ENCODE data around the gene SEMA3C. TPM values are rescaled to one million over a fixed set of nuclear protein-coding genes. Genes with fewer than 3 reads are reported as not detected.

The SEMA3C gene
- total and polyA plus RNA-seq, 5 donors from 2014 or later = 1.2 TPM; not detected in 4

DNA sequence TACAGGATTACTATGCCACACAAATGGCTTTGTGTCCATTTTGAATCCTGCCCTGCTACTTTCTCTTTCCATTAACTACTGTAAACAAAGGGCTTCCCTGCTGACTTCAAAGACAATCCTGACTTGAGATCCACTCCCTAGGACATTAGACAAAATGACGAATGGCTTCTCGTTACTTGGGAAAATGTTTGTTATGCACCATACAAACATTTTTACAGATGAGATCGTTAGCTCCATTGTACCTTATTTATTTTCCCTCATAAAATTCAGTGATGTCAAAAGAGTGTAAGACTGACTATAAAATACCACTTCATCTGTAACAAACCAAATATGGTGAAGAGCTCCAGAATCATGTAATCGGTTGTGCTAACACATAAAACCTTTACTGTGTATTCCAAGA is 158.6 kb downstream of the SEMA3C start:
- no peak overlapping the region for H3K4me3 ChIP-seq (ENCODE audit: low read depth, low read length)
- no peak for DNase-seq
- H3K4me3 Mint-ChIP-seq = no peak overlapping the region
- no peak overlapping the region for H3K27ac ChIP-seq (ENCODE audit: insufficient read depth, low read length, poor library complexity, severe bottlenecking)
- ATAC-seq (ENCODE audit: low read depth in 2 of 2) = no peak
- no peaks in the 10 kb centered on the region for H3K36me3 ChIP-seq (ENCODE audit: control insufficient read depth, insufficient read depth, low read length)
- no peaks in the 10 kb centered on the region for H3K36me3 Mint-ChIP-seq
- no peaks in the 10 kb centered on the region for H3K4me1 ChIP-seq (ENCODE audit: control insufficient read depth, insufficient read depth, low read length, poor library complexity, severe bottlenecking)
- no peaks in the 10 kb centered on the region for H3K4me1 Mint-ChIP-seq
- no peaks in the 10 kb centered on the region for H3K27me3 Mint-ChIP-seq
- H3K27me3 ChIP-seq (ENCODE audit: control insufficient read depth, insufficient read depth, low read length) = no peaks in the 10 kb centered on the region
- no peak overlapping the region for H3K27ac Mint-ChIP-seq
- peaks cover 0 to 11% (median 4%) of the 10 kb centered on the region in 7 donors for H3K9me3 Mint-ChIP-seq
- H3K9me3 ChIP-seq (ENCODE audit: control insufficient read depth in 2 of 2, low read length in 2 of 2) = peaks cover 0 to 5% of the 10 kb centered on the region in 2 experiments

GRCh38 chr7:80752954-80753690 is 165.7 kb downstream of the SEMA3C start:
- ATAC-seq (ENCODE audit: low read depth in 2 of 2) (no peak), DNase-seq (no peak)
- Histone ChIP-seq H3K36me3 (ENCODE audit: control insufficient read depth, insufficient read depth, low read length) (no peaks in the 10 kb centered on the region), H3K27me3 (ENCODE audit: control insufficient read depth, insufficient read depth, low read length) (no peaks in the 10 kb centered on the region), H3K4me1 (ENCODE audit: control insufficient read depth, insufficient read depth, low read length, poor library complexity, severe bottlenecking) (no peaks in the 10 kb centered on the region), H3K4me3 (ENCODE audit: low read depth, low read length) (no peak overlapping the region), H3K27ac (ENCODE audit: insufficient read depth, low read length, poor library complexity, severe bottlenecking) (no peak overlapping the region), H3K9me3 (ENCODE audit: control insufficient read depth in 2 of 2, low read length in 2 of 2) (peaks cover 0 to 5% of the 10 kb centered on the region in 2 experiments)
- H3K9me3 Mint-ChIP-seq = peaks cover 2 to 17% (median 6%) of the 10 kb centered on the region in 7 donors
- H3K27me3 Mint-ChIP-seq = no peaks in the 10 kb centered on the region
- H3K36me3 Mint-ChIP-seq = no peaks in the 10 kb centered on the region
- no peak overlapping the region for H3K4me3 Mint-ChIP-seq
- H3K27ac Mint-ChIP-seq = no peak overlapping the region
- no peaks in the 10 kb centered on the region for H3K4me1 Mint-ChIP-seq

DNA sequence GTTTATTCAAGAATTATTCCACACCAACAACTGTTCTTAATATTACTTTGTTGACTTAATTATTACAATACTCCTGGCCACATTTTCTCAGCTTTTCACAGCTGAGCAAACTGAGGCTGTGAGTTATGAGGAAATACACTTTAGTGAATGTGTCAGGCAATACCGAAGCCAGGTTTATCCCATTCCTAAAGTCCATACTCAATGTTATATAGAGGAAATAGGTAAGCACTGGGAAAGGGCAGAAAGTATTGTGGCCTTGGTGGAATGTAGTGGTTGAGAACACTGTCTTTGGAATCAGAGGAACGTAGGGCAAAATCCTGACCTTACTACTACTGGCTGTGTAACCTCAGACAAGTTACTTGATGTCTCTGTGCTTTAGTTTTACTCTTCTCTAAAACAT is 169.6 kb downstream of the SEMA3C start:
- Mint-ChIP-seq H3K4me1 (no peaks in the 10 kb centered on the region), H3K27ac (no peak overlapping the region), H3K27me3 (no peaks in the 10 kb centered on the region), H3K9me3 (peaks cover 2 to 8% (median 3%) of the 10 kb centered on the region in 7 donors), H3K4me3 (no peak overlapping the region), H3K36me3 (no peaks in the 10 kb centered on the region)
- DNase-seq (no peak), ATAC-seq (ENCODE audit: low read depth in 2 of 2) (no peak)
- Histone ChIP-seq H3K36me3 (ENCODE audit: control insufficient read depth, insufficient read depth, low read length) (no peaks in the 10 kb centered on the region), H3K4me1 (ENCODE audit: control insufficient read depth, insufficient read depth, low read length, poor library complexity, severe bottlenecking) (no peaks in the 10 kb centered on the region), H3K9me3 (ENCODE audit: control insufficient read depth in 2 of 2, low read length in 2 of 2) (no peaks in the 10 kb centered on the region), H3K27me3 (ENCODE audit: control insufficient read depth, insufficient read depth, low read length) (no peaks in the 10 kb centered on the region), H3K27ac (ENCODE audit: insufficient read depth, low read length, poor library complexity, severe bottlenecking) (no peak overlapping the region), H3K4me3 (ENCODE audit: low read depth, low read length) (no peak overlapping the region)

- H3K4me3 Mint-ChIP-seq = no peak overlapping the region
- ATAC-seq (ENCODE audit: low read depth in 2 of 2) (no peak), DNase-seq (no peak)
- H3K27me3 ChIP-seq (ENCODE audit: control insufficient read depth, insufficient read depth, low read length) = no peaks in the 10 kb centered on the region
- no peak overlapping the region for H3K4me3 ChIP-seq (ENCODE audit: low read depth, low read length)
- H3K27ac ChIP-seq (ENCODE audit: insufficient read depth, low read length, poor library complexity, severe bottlenecking) = no peak overlapping the region
- peaks cover 2 to 8% (median 3%) of the 10 kb centered on the region in 7 donors for H3K9me3 Mint-ChIP-seq
- no peaks in the 10 kb centered on the region for H3K4me1 ChIP-seq (ENCODE audit: control insufficient read depth, insufficient read depth, low read length, poor library complexity, severe bottlenecking)
- H3K36me3 ChIP-seq (ENCODE audit: control insufficient read depth, insufficient read depth, low read length) = no peaks in the 10 kb centered on the region
- H3K27me3 Mint-ChIP-seq = no peaks in the 10 kb centered on the region
- H3K36me3 Mint-ChIP-seq = no peaks in the 10 kb centered on the region
- no peaks in the 10 kb centered on the region for H3K9me3 ChIP-seq (ENCODE audit: control insufficient read depth in 2 of 2, low read length in 2 of 2)
- H3K4me1 Mint-ChIP-seq = no peaks in the 10 kb centered on the region
- H3K27ac Mint-ChIP-seq = no peak overlapping the region
Measured at GRCh38 chr7:80748363-80749042, 170.3 kb downstream of the SEMA3C start.

DNA sequence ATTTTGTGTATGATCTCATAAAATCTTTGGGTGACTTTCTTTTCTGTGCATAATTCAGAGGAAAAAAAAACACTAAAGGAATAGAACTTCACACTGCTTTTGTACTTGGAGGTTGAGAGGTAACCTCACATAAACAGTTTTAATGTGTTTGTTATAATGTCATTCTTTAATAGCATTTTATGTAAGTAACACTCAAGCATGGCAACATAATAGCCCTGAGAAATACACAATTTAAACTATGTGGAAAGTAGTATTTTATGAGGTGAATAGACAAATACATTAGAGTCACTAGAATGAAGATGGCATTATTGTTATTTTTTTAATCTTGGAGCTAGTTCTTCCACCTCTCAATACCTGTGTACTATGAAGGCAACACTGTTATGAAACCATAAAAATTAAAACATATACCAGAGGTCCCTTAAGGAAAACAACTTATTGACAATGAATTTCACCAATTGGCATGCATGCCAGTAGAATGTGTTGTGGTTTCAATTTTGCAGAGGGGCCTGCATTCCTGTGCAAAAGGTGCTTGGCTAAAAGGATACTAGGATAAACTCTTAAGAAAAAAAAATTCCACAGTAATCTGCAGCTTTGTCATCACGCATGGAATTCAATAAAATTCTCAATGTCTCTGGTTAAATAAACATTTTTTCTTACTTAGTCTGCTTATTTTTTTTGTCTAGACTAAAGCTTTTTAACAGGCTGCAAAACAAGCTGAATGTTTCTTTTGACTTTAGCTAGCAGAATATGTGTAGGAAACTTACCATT is 177.9 kb downstream of the SEMA3C start:
- ATAC-seq (ENCODE audit: low read depth in 2 of 2) = no peak
- no peaks in the 10 kb centered on the region for H3K36me3 Mint-ChIP-seq
- Histone ChIP-seq H3K4me3 (ENCODE audit: low read depth, low read length) (no peak overlapping the region), H3K4me1 (ENCODE audit: control insufficient read depth, insufficient read depth, low read length, poor library complexity, severe bottlenecking) (no peaks in the 10 kb centered on the region), H3K9me3 (ENCODE audit: control insufficient read depth in 2 of 2, low read length in 2 of 2) (no peaks in the 10 kb centered on the region), H3K36me3 (ENCODE audit: control insufficient read depth, insufficient read depth, low read length) (no peaks in the 10 kb centered on the region), H3K27me3 (ENCODE audit: control insufficient read depth, insufficient read depth, low read length) (no peaks in the 10 kb centered on the region), H3K27ac (ENCODE audit: insufficient read depth, low read length, poor library complexity, severe bottlenecking) (no peak overlapping the region)
- H3K9me3 Mint-ChIP-seq = peaks cover 0 to 8% (median under 1%) of the 10 kb centered on the region in 7 donors
- H3K27me3 Mint-ChIP-seq = no peaks in the 10 kb centered on the region
- H3K4me3 Mint-ChIP-seq = no peak overlapping the region
- no peak for DNase-seq
- no peaks in the 10 kb centered on the region for H3K4me1 Mint-ChIP-seq
- no peak overlapping the region for H3K27ac Mint-ChIP-seq

DNA sequence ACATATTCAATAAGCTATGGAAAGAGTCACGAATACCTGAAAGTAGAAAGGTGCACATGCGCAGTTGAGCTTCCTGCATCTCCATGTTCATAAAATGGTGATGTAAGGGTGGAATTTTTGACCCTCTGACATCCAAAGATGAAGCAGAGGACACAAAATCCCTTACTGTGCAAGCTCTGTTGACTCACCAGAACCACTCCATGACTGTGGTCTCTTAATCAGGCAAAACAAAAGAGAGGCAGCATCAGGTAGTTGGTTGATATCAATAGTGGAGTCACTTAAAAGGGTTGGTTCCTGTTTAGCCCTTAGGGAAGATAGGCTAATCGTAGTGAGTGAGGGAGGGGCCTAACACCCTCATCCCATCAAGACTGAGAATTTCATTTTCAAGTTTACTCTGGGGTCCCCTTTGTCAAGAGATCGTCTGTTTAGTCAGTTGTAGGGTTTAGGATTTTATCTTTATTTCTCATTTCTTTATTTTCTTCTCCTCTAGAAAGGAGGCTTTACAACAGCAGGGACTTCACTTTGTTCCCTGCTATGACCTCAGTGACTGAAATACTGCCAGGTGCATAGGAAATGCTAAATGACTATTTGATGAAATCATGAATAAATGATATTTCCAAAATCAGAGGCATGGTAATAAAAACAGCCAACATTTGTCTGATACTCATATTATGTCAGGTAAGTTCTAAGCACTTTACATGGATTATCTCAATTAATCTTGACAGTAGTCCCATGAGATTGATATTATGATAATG is 182.3 kb downstream of the SEMA3C start:
- Histone ChIP-seq H3K27ac (ENCODE audit: insufficient read depth, low read length, poor library complexity, severe bottlenecking) (no peak overlapping the region), H3K4me3 (ENCODE audit: low read depth, low read length) (no peak overlapping the region), H3K9me3 (ENCODE audit: control insufficient read depth in 2 of 2, low read length in 2 of 2) (peaks cover 0 to 2% of the 10 kb centered on the region in 2 experiments), H3K36me3 (ENCODE audit: control insufficient read depth, insufficient read depth, low read length) (no peaks in the 10 kb centered on the region), H3K27me3 (ENCODE audit: control insufficient read depth, insufficient read depth, low read length) (no peaks in the 10 kb centered on the region), H3K4me1 (ENCODE audit: control insufficient read depth, insufficient read depth, low read length, poor library complexity, severe bottlenecking) (no peaks in the 10 kb centered on the region)
- H3K4me3 Mint-ChIP-seq = no peak overlapping the region
- no peak overlapping the region for H3K27ac Mint-ChIP-seq
- ATAC-seq (ENCODE audit: low read depth in 2 of 2) = no peak
- DNase-seq = no peak
- no peaks in the 10 kb centered on the region for H3K27me3 Mint-ChIP-seq
- peaks cover 2 to 21% (median 7%) of the 10 kb centered on the region in 7 donors for H3K9me3 Mint-ChIP-seq
- H3K36me3 Mint-ChIP-seq = no peaks in the 10 kb centered on the region
- H3K4me1 Mint-ChIP-seq = no peaks in the 10 kb centered on the region

DNA sequence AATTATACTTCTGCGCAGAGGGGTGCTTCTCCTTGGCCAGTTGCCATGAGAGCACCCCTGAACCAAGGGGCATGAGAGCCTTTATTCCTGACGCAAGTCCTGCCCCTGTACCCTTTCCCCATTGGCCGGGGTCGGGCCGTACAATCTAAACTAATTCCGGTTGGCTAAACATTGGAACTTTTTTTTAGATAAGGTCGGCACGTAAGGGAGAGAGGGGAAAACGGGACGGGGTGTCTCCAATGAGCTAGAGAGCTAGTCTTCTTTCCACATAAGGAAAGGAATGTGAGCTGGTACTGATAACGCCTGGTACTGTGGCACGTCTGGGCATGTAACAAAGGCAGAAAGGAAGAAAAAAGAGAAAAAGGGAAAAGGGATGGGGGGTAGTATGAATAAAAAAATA is 183.5 kb downstream of the SEMA3C start:
- H3K4me3 ChIP-seq (ENCODE audit: low read depth, low read length) = no peak overlapping the region
- ATAC-seq (ENCODE audit: low read depth in 2 of 2) = no peak
- H3K9me3 ChIP-seq (ENCODE audit: control insufficient read depth in 2 of 2, low read length in 2 of 2) = peaks cover 0 to 2% of the 10 kb centered on the region in 2 experiments
- H3K4me1 ChIP-seq (ENCODE audit: control insufficient read depth, insufficient read depth, low read length, poor library complexity, severe bottlenecking) = no peaks in the 10 kb centered on the region
- DNase-seq = no peak
- no peaks in the 10 kb centered on the region for H3K36me3 ChIP-seq (ENCODE audit: control insufficient read depth, insufficient read depth, low read length)
- H3K27me3 ChIP-seq (ENCODE audit: control insufficient read depth, insufficient read depth, low read length) = no peaks in the 10 kb centered on the region
- Mint-ChIP-seq H3K4me1 (no peaks in the 10 kb centered on the region), H3K4me3 (no peak overlapping the region), H3K27ac (peak overlapping the region in 1 of 3 donors; percentile 58), H3K27me3 (no peaks in the 10 kb centered on the region), H3K36me3 (no peaks in the 10 kb centered on the region), H3K9me3 (peaks cover 2 to 21% (median 8%) of the 10 kb centered on the region in 7 donors)
- no peak overlapping the region for H3K27ac ChIP-seq (ENCODE audit: insufficient read depth, low read length, poor library complexity, severe bottlenecking)
